Brain pericyte (primary cell): Measurements from ENCODE around the gene DCP1A.
"Not testable (repeated sequence)": the region's sequence is repeated elsewhere in the genome, so short reads cannot be mapped to it uniquely, and the experiment has no call there.

Experiments used
- DNase-seq: peaks from one replicate; pipeline ENCODE4 v3.0.0-alpha.2; 2012; ENCODE audit warnings: low read depth, low spot score

DCP1A gene

GRCh38 chr3:53328746-53329145 lies 18.6 kb downstream of the DCP1A start:
- DNase-seq: no peak

DNA sequence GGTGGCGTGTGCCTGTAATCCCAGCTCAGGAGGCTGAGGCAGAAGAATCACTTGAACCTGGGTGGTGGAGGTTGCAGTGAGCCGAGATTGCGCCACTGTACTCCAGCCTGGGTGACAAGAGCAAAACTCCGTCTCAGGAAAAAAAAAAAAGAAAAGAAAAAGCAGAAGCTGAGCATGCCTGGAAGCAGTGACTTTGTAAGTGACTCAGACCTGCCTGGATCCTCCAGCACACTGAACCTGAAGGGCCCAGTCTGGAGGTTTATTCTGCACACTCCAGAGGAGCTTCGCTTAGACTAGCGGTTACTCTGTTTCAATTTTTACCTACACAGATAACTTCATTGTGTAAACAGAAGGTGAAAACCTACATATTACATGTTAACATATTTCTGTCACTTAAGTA lies 19.4 kb downstream of the DCP1A start:
- not testable (repeated sequence) for DNase-seq

GRCh38 chr3:53324105-53324504 lies 23.2 kb downstream of the DCP1A start:
- no peak for DNase-seq

DNA sequence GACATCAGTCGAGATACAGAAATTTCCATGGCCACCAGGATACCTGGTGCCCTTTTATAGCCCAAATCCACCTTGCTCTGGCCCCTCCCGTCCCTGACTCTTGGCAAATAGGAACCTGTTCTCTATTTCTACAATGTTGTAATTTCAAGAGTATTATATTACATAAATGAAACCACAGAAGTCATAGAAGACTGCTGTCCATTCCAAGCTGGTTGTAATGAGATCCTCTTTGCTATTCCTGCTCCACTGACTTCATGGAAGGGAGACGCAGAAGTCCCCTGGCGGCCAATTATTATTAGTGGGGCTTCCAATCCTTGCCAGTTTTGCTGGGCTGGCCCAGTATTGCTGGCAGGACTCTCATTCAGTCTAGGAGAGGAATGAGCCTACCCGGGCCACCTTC lies 26.6 kb downstream of the DCP1A start:
- no peak for DNase-seq

- DNase-seq: no peak
Measured at GRCh38 chr3:53318522-53318921, 28.8 kb downstream of the DCP1A start.

- no peak for DNase-seq
Measured at GRCh38 chr3:53312832-53313231, 34.5 kb downstream of the DCP1A start.

- no peak for DNase-seq
Measured at GRCh38 chr3:53311882-53312281, 35.5 kb downstream of the DCP1A start.

- no peak for DNase-seq
Measured at GRCh38 chr3:53303957-53304356, 43.4 kb downstream of the DCP1A start.

DNA sequence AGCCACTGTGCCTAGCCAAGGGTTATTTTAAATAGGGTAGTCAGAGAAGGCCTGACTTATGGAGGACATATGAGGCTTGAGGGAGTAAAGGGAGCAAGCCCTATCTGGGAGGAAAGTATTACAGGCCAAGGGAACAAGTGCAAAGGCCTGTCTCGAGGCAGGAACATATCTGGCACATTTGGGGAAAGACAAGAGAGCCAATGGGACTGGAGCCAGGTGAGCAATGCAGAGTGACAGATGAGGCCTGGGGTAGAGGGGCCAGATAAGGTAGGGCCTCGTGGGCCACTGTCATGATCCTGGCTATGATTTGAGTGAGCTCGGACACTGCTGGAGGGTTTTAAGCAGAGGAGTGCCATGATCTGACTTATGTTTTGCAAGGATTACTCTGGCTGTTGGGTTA lies 43.8 kb downstream of the DCP1A start:
- DNase-seq: no peak

DNA sequence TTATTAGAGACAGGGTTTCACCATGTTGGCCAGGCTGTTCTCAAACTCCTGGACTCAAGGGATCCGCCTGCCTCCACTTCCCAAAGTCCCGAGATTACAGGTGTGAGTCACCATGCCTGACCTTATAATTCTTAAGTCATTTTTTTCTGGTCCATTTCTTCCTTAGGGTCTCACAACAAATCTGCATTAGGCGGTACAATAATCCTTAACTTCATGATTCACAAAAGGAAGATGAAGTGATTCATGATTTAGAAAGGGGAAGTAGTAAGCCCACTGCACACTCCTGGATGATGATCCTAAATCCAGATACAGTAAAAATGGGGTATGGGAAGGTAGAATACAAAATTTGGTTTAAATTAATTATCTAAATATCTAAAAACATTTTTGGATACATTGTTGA lies 46.5 kb downstream of the DCP1A start:
- DNase-seq: no peak

- DNase-seq: not testable (repeated sequence)
Measured at GRCh38 chr3:53299611-53300023, 47.7 kb downstream of the DCP1A start.

DNA sequence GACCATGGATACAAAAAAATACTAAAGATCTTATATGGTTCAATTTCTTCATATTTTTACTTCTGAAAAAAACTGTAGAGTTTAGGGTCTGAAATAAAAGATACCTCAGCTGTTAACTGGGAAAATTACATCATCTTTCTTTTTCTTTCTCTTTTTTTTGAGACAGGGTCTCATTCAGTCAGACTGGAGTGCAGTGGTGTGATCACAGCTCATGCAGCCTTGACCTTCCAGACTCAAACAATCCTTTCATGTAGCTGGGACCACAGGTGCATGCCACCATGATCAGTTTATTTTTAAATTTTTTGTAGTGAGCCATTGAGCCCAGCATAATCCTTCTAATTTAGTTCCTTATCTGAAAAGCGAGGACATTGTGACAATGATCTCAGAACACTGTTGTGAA lies 51.9 kb downstream of the DCP1A start:
- no peak for DNase-seq

DNA sequence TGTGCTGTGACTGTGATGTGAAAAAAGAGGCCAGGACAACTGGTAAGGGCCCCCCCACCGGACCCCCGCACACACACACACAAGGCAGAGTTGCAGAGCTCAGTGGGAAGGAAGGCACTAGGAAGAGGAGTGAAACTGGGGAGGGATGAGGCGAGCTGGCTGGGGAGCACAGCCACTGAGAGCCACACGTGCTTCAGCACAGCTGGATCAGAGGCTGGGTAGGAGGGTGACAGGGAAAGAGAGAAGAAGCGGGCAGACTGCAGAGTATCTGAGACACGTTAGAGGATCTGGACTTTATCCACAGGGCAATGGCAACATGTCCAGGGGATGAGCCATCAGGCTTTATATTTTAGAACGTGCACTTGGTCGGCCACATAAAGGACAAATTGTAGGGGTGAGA lies 53.5 kb downstream of the DCP1A start:
- no peak for DNase-seq

DNA sequence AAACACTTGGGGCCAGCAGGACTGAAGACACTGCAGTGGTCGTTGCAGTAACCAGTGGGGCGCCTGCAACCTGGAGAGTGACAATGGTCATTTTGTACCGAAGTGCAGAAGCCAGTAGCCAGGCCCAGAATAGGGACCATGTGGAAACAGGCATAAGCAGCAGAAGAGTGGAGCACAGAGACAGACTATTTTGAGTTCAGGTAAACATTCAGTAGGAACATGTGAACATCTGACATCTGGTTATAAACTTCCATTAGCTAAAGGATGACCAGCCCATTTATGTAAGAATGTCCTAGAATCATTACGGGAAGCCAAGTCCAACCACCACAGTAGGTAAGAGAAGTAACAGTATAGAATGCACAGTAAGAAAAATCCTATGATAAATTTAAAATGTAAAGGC lies 59.1 kb downstream of the DCP1A start:
- DNase-seq: no peak

GRCh38 chr3:53287131-53287629 lies 60.2 kb downstream of the DCP1A start:
- DNase-seq: no peak

DNA sequence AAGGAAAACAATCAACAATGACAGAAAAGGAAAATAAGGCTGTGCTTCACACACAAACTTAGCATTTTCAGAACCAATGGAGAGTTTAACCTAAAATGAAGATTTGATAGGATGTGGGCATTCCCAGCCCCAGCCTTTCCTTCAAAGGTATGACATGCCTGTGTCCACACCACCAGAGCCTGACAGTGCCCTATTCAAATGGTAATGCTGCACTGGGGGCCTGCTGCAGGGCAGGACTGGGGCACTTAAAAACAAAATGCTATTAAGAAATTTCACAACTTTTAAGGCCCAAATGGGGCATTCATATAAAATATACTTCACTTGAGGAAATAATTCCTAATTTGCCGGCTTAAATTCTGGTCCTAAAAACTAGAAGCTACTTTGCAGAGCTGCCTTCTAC lies 60.6 kb downstream of the DCP1A start:
- DNase-seq: no peak

GRCh38 chr3:53282581-53282980 lies 64.8 kb downstream of the DCP1A start:
- DNase-seq: no peak

DNA sequence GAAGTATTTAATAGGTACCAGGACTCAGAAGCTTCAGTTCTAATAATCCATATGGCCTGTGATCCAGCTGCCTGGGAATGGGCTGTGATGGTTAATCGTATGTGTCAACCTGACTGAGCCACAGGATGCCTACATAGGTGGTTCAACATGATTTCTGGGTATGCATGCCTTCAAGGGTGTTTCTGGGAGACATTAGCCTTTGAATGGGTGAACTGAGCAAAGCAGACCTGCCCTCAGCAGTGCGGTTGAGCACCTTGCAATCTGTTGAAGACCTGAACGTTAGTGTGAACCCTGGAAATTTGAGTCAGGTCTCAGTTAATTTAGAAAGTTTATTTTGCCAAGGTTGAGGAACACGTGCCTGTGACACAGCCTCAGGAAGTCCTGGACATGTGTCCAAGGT lies 68.7 kb downstream of the DCP1A start:
- no peak for DNase-seq

GRCh38 chr3:53274938-53275605 lies 72.3 kb downstream of the DCP1A start:
- no peak for DNase-seq

DNA sequence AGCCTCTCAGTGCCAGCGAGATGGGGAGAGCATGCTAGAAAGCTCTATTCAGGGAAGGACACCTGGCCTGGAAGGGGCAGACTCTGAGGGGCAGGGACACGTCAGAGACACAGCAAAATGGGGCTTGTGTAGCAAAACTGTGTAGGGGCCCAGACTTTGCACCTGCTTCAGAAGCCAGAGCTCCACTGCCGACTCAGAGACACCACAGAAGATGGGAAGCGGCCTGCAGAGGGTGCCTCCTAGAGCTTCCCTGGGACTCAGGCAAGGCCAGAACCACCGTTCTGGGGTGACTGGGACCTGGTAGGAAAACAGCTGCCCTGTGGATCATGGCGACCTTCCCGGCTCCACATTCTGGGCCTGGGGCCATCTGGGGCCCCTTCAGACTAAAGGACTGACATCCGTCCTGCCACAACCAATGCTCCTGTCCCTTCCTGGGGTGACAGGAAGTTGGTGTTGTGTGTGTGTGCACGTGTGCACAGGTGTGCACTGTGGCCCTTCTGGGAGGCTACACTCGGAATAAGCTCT lies 74.1 kb downstream of the DCP1A start:
- DNase-seq: no peak

DNA sequence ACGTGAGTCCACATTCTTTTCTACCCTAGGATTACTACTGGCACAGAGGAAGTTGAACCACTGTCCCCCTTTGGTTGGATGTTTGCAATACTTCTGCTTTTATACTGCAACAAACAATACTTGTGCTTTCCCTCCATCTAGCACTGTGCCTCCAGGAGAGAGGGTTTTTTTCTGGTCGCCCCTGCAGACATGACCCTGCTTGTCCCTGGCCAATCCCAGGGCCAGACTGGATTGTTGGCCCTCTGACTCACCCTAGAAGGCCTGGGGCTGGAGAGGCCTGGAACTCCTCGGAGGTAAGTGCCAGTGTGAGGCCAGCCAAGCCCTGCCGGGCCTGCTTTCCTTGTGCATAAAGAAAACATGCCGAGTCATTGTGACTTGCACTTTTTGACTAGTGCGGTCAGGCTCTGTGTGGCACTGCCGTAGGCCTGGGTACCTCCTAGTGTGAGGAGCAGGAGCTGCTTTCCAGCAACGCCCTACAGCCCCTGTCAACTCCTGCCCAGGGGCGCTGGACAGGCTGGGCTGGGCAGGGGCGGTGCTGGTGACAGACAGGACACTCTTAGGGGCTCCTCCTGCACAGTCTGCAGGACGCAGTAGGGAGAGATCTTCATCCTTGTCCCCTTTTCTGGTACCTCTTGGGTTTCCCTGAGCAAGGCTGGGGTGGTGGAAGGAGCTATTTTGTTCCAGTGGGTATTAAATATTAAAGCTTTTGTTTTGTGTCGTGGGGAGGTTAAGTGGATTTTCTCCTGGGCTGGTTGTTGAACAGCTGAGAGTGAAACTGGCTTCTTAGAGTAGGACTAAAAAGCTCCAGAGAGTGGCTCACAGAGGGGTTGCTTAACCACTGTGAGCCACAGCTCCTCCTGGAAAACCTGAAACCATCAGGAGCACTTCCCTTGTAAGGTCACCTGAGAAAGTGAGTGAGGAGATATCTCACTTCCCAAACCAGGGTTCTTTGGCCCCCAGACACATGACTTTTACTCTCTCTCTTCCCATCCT lies 77.2 kb downstream of the DCP1A start:
- peak; percentile 93 for DNase-seq

DNA sequence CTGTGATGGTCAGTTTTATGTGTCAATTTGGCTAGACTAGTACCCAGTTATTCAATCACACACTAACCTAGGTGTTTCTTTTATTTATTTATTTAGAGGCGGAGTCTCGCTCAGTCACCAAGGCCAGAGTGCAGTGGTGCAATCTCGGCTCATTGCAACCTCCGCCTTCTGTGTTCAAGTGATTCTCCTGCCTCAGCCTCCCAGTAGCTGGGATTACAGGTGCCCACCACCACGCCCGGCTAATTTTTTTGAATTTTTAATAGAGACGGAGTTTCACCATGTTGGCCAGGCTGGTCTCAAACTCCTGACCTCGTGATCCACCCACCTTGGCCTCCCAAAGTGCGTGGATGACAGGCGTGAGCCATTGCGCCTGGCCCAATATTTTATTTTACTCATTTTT lies 78.2 kb downstream of the DCP1A start:
- not testable (repeated sequence) for DNase-seq
